HepG2 (cell line): ENCODE results near the gene ADGRF1. TPM values are rescaled to one million over a fixed set of nuclear protein-coding genes. Genes with fewer than 3 reads are reported as not detected.

Source experiments
- ATF4 ChIP-seq, 2 experiments: fragments of 450-650 bp in 1 of 2; sonication (generic) in 1 of 2; formaldehyde crosslinking; IDR thresholded peaks; 2 replicates each; pipeline versions ENCODE4 v1.5.0 to v1.8.0; 2020 to 2022; ENCODE audit warnings: mild to moderate bottlenecking in 1 of 2, missing genetic modification reagents in 1 of 2
- DPF2 ChIP-seq: sonication (generic); formaldehyde crosslinking; IDR thresholded peaks from 2 replicates; pipeline ENCODE4 v1.4.0; 2020; ENCODE audit warnings: mild to moderate bottlenecking, low read depth, missing genetic modification reagents, borderline replicate concordance
- EP300 ChIP-seq, 3 experiments: sonication (generic) in 1 of 3; formaldehyde crosslinking in 1 of 3; IDR thresholded peaks; 2 replicates each; pipeline versions ENCODE4 v1.5.1 to v1.6.1; 2011 to 2020; ENCODE audit warnings: low read depth in 2 of 3, low read length in 2 of 3, borderline replicate concordance in 1 of 3, improper control_type of control experiment in 1 of 3, mild to moderate bottlenecking in 1 of 3, missing genetic modification reagents in 1 of 3, moderate library complexity in 1 of 3
- KLF16 ChIP-seq, 2 experiments: sonication (generic) in 1 of 2; formaldehyde crosslinking in 1 of 2; IDR thresholded peaks; 2 replicates each; pipeline versions ENCODE4 v1.6.1 to v1.8.0; 2016 to 2023; ENCODE audit warnings: missing genetic modification reagents in 2 of 2, missing compliant biosample characterization in 1 of 2
- MAFF ChIP-seq: IDR thresholded peaks from 2 replicates; pipeline ENCODE4 v1.6.1; 2011; ENCODE audit warnings: low read depth, low read length, improper control_type of control experiment
- MYPOP ChIP-seq: sonication (generic); formaldehyde crosslinking; IDR thresholded peaks from 2 replicates; pipeline ENCODE4 v1.8.1; 2023; ENCODE audit warnings: mild to moderate bottlenecking, moderate library complexity, missing genetic modification reagents
- NR2F1 ChIP-seq, 2 experiments: fragments of 450-650 bp in 1 of 2; formaldehyde crosslinking in 1 of 2; IDR thresholded peaks; 2 replicates each; pipeline versions ENCODE4 v1.5.0 to v1.6.1; 2016 to 2020; ENCODE audit warnings: mild to moderate bottlenecking in 1 of 2, missing compliant biosample characterization in 1 of 2, missing genetic modification reagents in 1 of 2, moderate library complexity in 1 of 2
- TSC22D2 ChIP-seq: sonication (generic); formaldehyde crosslinking; IDR thresholded peaks from 2 replicates; pipeline ENCODE4 v1.5.1; 2020; ENCODE audit warnings: missing genetic modification reagents, mild to moderate bottlenecking, borderline replicate concordance
- XRCC5 ChIP-seq: fragments of 200-400 bp; formaldehyde crosslinking; optimal IDR thresholded peaks from 2 replicates; pipeline ENCODE3; 2017; ENCODE audit warnings: mild to moderate bottlenecking, low read length
- ZBTB38 ChIP-seq: sonication (generic); formaldehyde crosslinking; IDR thresholded peaks from 2 replicates; pipeline ENCODE4 v1.5.1; 2020; ENCODE audit warnings: mild to moderate bottlenecking, missing genetic modification reagents
- ZBTB4 ChIP-seq: sonication (generic); formaldehyde crosslinking; IDR thresholded peaks from 2 replicates; pipeline ENCODE4 v1.4.0; 2020; ENCODE audit warnings: missing genetic modification reagents, mild to moderate bottlenecking, borderline replicate concordance
- ZBTB46 ChIP-seq: sonication (generic); formaldehyde crosslinking; IDR thresholded peaks from 2 replicates; pipeline ENCODE4 v1.4.0; 2020; ENCODE audit warnings: mild to moderate bottlenecking, missing genetic modification reagents, borderline replicate concordance
- ZNF7 ChIP-seq: IDR thresholded peaks from 2 replicates; pipeline ENCODE4 v1.6.1; 2016; ENCODE audit warnings: missing biosample characterization, missing genetic modification reagents
- polyA plus RNA-seq, 8 experiments: library from polyadenylated mRNA; depleted of rRNA in 3 of 8; stranded (reverse) in 7 of 8; unstranded in 1 of 8; fragments of >200 nt; fragmentation: Illumina TruSeq in 4 of 8; extraction: Trizol in 4 of 8; gene quantifications; 2 replicates each; pipeline versions ENCODE4 v1.2.1 to v1.2.3, GENCODE V29; 2011 to 2016; ENCODE audit warnings: low read depth in 4 of 8, missing spikeins in 1 of 8, mixed read lengths in 1 of 8; ENCODE audit not compliant: insufficient read depth in 1 of 8
- total RNA-seq, 5 experiments: library from RNA; depleted of rRNA; stranded (reverse); fragments of >200 nt; fragmentation: Illumina TruSeq; extraction: Trizol; gene quantifications; 2 replicates each; pipeline ENCODE4 v1.2.3, GENCODE V29; 2016; ENCODE audit warnings: low read depth in 1 of 5

ADGRF1 gene
- total and polyA plus RNA-seq, 2 of the 13 experiments (the other 11 are each of a cell fraction or from before 2014, with no cell fraction given), result not detected

- peak; percentile 93; the same call in 1 of the 2 replicates for TF ChIP-seq ZBTB46 (CRISPR knock-in tag)
- TF ChIP-seq DPF2, result peak; percentile 99
- no peak for TF ChIP-seq ZBTB38 (CRISPR knock-in tag)
- peak in 1 of 2 experiments; percentile 80; a peak in 1 of 4 replicates for TF ChIP-seq ATF4 (CRISPR knock-in tag; IDR thresholded peaks at IDR 0.05)
- 0 out of 2 replicates have a peak, but pooled peaks have one; percentile 84 for TF ChIP-seq TSC22D2
- no peak for TF ChIP-seq ZBTB4 (CRISPR knock-in tag)
- TF ChIP-seq ZNF7 (CRISPR knock-in tag), result no peak
- TF ChIP-seq MYPOP (CRISPR knock-in tag), result peak; percentile 82; the same call in 1 of the 2 replicates
- TF ChIP-seq EP300 (IDR thresholded peaks at IDR 0.05; ENCODE audit: low read depth in 2 of 2, low read length in 2 of 2), result peak; percentile 98 to 100
- peak; percentile 99 for TF ChIP-seq EP300 (CRISPR knock-in tag; IDR thresholded peaks at IDR 0.05; ENCODE audit: borderline replicate concordance)
- no peak for TF ChIP-seq MAFF
- TF ChIP-seq KLF16 (CRISPR knock-in tag; IDR thresholded peaks at IDR 0.05), result peak in 1 of 2 experiments; percentile 98; a peak in 2 of 4 replicates
- TF ChIP-seq NR2F1 (CRISPR knock-in tag; IDR thresholded peaks at IDR 0.05), result peak; percentile 97 to 98
- TF ChIP-seq XRCC5, result peak; percentile 75
Measured at GRCh38 chr6:47073125-47074110, 31.3 kb upstream of the ADGRF1 start (continued).
